Keratinocyte (primary cell): ENCODE data around the gene RNF5. TPM values are rescaled to one million over a fixed set of nuclear protein-coding genes. Genes with fewer than 3 reads are reported as not detected.

Experiments used
- DNase-seq: peaks from one replicate; pipeline ENCODE4 v3.0.0-alpha.2; 2011; ENCODE audit warnings: low read depth, missing footprints, low spot score
- FAIRE-seq: peaks from 2 replicates; lab custom pipeline; 2011; peaks lifted over from hg19 to GRCh38; lab: Jason Lieb, UNC
- H2AFZ ChIP-seq: 2 replicates; pipeline ENCODE4 v1.6.0; 2012; ENCODE audit warnings: low read length, control low read depth, inconsistent platforms; ENCODE audit not compliant: control insufficient read depth
- H3K27ac ChIP-seq: 2 replicates; pipeline ENCODE4 v1.5.1; 2011; ENCODE audit warnings: low read length; ENCODE audit not compliant: control insufficient read depth, insufficient read depth
- H3K27me3 ChIP-seq: 3 replicates; pipeline ENCODE4 v1.6.0; 2011; ENCODE audit warnings: low read length; ENCODE audit not compliant: control insufficient read depth, insufficient read depth; ENCODE audit errors: extremely low read depth
- H3K36me3 ChIP-seq, 2 experiments: 2 replicates in 1 of 2; 3 replicates in 1 of 2; pipeline ENCODE4 v1.5.1; 2011; ENCODE audit warnings: low read length in 2 of 2, mild to moderate bottlenecking in 1 of 2; ENCODE audit not compliant: control insufficient read depth in 2 of 2, insufficient read depth in 2 of 2; ENCODE audit errors: extremely low read depth in 1 of 2
- H3K4me1 ChIP-seq: 3 replicates; pipeline ENCODE4 v1.5.1; 2011; ENCODE audit warnings: low read length; ENCODE audit not compliant: control insufficient read depth, insufficient read depth; ENCODE audit errors: extremely low read depth
- H3K4me2 ChIP-seq: 3 replicates; pipeline ENCODE4 v1.6.0; 2011; ENCODE audit warnings: low read depth, low read length; ENCODE audit not compliant: control insufficient read depth, insufficient read depth; ENCODE audit errors: extremely low read depth
- H3K4me3 ChIP-seq, 3 experiments: fragments of 200-600 bp in 1 of 3; sonication (generic) in 1 of 3; 2 replicates in 2 of 3; 3 replicates in 1 of 3; pipeline ENCODE4 v1.5.1; 2011 to 2016; ENCODE audit warnings: low read length in 3 of 3, mild to moderate bottlenecking in 3 of 3, control low read depth in 2 of 3, inconsistent platforms in 1 of 3, low read depth in 1 of 3, mixed read lengths in 1 of 3, mixed run types in 1 of 3, moderate library complexity in 1 of 3; ENCODE audit not compliant: control insufficient read depth in 2 of 3, insufficient read depth in 2 of 3; ENCODE audit errors: extremely low read depth in 1 of 3
- H3K79me2 ChIP-seq: 2 replicates; pipeline ENCODE4 v1.6.0; 2012; ENCODE audit warnings: low read length; ENCODE audit not compliant: control insufficient read depth, insufficient read depth
- H3K9ac ChIP-seq: 3 replicates; pipeline ENCODE4 v1.6.0; 2011; ENCODE audit warnings: low read length; ENCODE audit not compliant: control insufficient read depth, insufficient read depth; ENCODE audit errors: extremely low read depth
- H3K9me1 ChIP-seq: 3 replicates; pipeline ENCODE4 v1.6.0; 2011; ENCODE audit warnings: low read length; ENCODE audit not compliant: control insufficient read depth, insufficient read depth; ENCODE audit errors: extremely low read depth
- H3K9me3 ChIP-seq: 2 replicates; pipeline ENCODE4 v1.5.1; 2012; ENCODE audit warnings: low read depth, low read length; ENCODE audit not compliant: control insufficient read depth
- H4K20me1 ChIP-seq: 3 replicates; pipeline ENCODE4 v1.6.0; 2011; ENCODE audit warnings: low read length; ENCODE audit not compliant: control insufficient read depth, insufficient read depth; ENCODE audit errors: extremely low read depth
- CTCF ChIP-seq, 3 experiments: IDR thresholded peaks in 1 of 3; conservative IDR thresholded peaks in 1 of 3; optimal IDR thresholded peaks in 1 of 3; 2 replicates in 2 of 3; 3 replicates in 1 of 3; pipeline versions ENCODE3 to v1.5.1; 2011; ENCODE audit warnings: low read length in 3 of 3, mild to moderate bottlenecking in 3 of 3, moderate library complexity in 2 of 3, control low read depth in 1 of 3, inconsistent platforms in 1 of 3; ENCODE audit not compliant: insufficient read depth in 2 of 3; ENCODE audit errors: extremely low read depth in 1 of 3
- EZH2 ChIP-seq: IDR thresholded peaks from one replicate; pipeline ENCODE4 v1.6.1; 2012; ENCODE audit warnings: inconsistent platforms, mild to moderate bottlenecking, low read length, moderate library complexity
- dilution Hi-C: fragments of 300-500 bp; cut with MboI; formaldehyde crosslinking; loops from one replicate; pipeline ENCODE4 v1.7.0; 2020; ENCODE audit warnings: low sequenced_read_pairs; ENCODE audit not compliant: extremely low pct_ligation_motif_present
- polyA plus RNA-seq, 5 experiments: library from polyadenylated mRNA; depleted of rRNA in 3 of 5; stranded (reverse) in 3 of 5; stranded (forward) in 1 of 5; unstranded in 1 of 5; fragments of >200 nt; gene quantifications; 1 replicate in 1 of 5; 2 replicates in 3 of 5; 3 replicates in 1 of 5; pipeline versions ENCODE4 v1.2.1 to v1.2.3, GENCODE V29; 2011 to 2012; ENCODE audit warnings: missing spikeins in 2 of 5, low read depth in 1 of 5, low replicate concordance in 1 of 5

Gene RNF5
- polyA plus RNA-seq, 1 donor (not counting 4 experiments of a cell fraction or from before 2014, with no cell fraction given) = 33.2 TPM

GRCh38 chr6:32129297-32130088 lies 48.7 kb upstream of the RNF5 start:
- FAIRE-seq = no peak
- Histone ChIP-seq H3K9me1 (no peaks in the 10 kb centered on the region), H3K27ac (peak overlapping the region; percentile 58), H3K4me1 (peaks cover 23% of the 10 kb centered on the region), H2AFZ (peak overlapping the region; percentile 83), H3K79me2 (peaks cover 18% of the 10 kb centered on the region), H3K9me3 (no peaks in the 10 kb centered on the region), H3K36me3 (no peaks in the 10 kb centered on the region), H3K4me3 (peak overlapping the region; percentile 60 to 89 (median 78)), H3K4me2 (peak overlapping the region; percentile 76), H4K20me1 (no peaks in the 10 kb centered on the region), H3K27me3 (no peaks in the 10 kb centered on the region), H3K9ac (peak overlapping the region; percentile 75)
- dilution Hi-C loops = no loop called here
- TF ChIP-seq EZH2 = no peak
- no peak for TF ChIP-seq CTCF (optimal IDR thresholded peaks at IDR 0.05 in 1 of 3, IDR thresholded peaks at IDR 0.05 in 1 of 3, conservative IDR thresholded peaks at IDR 0.05 in 1 of 3; ENCODE audit: extremely low read depth in 1 of 3, insufficient read depth in 2 of 3, low read length in 3 of 3)
- no peak for DNase-seq

- H3K4me1 ChIP-seq = peaks cover 23% of the 10 kb centered on the region
- no peak overlapping the region for H3K4me3 ChIP-seq
- H3K9me3 ChIP-seq = no peaks in the 10 kb centered on the region
- no peak overlapping the region for H3K4me2 ChIP-seq
- H3K36me3 ChIP-seq = no peaks in the 10 kb centered on the region
- peaks cover 18% of the 10 kb centered on the region for H3K79me2 ChIP-seq
- no peak overlapping the region for H3K27ac ChIP-seq
- DNase-seq (no peak), FAIRE-seq (no peak)
- no peaks in the 10 kb centered on the region for H3K27me3 ChIP-seq
- H4K20me1 ChIP-seq = no peaks in the 10 kb centered on the region
- no peaks in the 10 kb centered on the region for H3K9me1 ChIP-seq
- TF ChIP-seq EZH2 (no peak), CTCF (optimal IDR thresholded peaks at IDR 0.05 in 1 of 3, IDR thresholded peaks at IDR 0.05 in 1 of 3, conservative IDR thresholded peaks at IDR 0.05 in 1 of 3; ENCODE audit: extremely low read depth in 1 of 3, insufficient read depth in 2 of 3, low read length in 3 of 3) (no peak)
- H3K9ac ChIP-seq = no peak overlapping the region
- H2AFZ ChIP-seq = no peak overlapping the region
- dilution Hi-C loops = no loop called here
Observed at GRCh38 chr6:32131439-32131948, 46.7 kb upstream of the RNF5 start.
